ENCODE results near the gene LCP1. TPM values are rescaled to one million over a fixed set of nuclear protein-coding genes. Genes with fewer than 3 reads are reported as not detected.
A peak's percentile ranks its signal among the peaks of the same experiment; 100 is the strongest.

LCP1 gene
- total and polyA plus RNA-seq, 9 of the 15 experiments (the other 6 are each of a cell fraction or from before 2014, with no cell fraction given) = 83.0 to 255 (median 163) TPM

- TF ChIP-seq, protein P1, sequence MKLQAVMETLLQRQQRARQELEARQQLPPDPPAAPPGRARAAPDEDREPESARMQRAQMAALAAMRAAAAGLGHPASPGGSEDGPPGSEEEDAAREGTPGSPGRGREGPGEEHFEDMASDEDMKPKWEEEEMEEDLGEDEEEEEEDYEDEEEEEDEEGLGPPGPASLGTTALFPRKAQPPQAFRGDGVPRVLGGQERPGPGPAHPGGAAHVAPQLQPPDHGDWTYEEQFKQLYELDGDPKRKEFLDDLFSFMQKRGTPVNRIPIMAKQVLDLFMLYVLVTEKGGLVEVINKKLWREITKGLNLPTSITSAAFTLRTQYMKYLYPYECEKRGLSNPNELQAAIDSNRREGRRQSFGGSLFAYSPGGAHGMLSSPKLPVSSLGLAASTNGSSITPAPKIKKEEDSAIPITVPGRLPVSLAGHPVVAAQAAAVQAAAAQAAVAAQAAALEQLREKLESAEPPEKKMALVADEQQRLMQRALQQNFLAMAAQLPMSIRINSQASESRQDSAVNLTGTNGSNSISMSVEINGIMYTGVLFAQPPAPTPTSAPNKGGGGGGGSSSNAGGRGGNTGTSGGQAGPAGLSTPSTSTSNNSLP (IDR thresholded peaks at IDR 0.05; ENCODE audit: borderline replicate concordance, low read depth, low read length) = peak; percentile 27; the same call in 1 of the 2 replicates
- TF ChIP-seq YBX1 (IDR thresholded peaks at IDR 0.05) (no peak), ZNF445 (CRISPR knock-in tag; IDR thresholded peaks at IDR 0.05; ENCODE audit: low read depth) (no peak), RERE (CRISPR knock-in tag; IDR thresholded peaks at IDR 0.05; ENCODE audit: borderline replicate concordance) (no peak), TAF1 (IDR thresholded peaks at IDR 0.05; ENCODE audit: control insufficient read depth, extremely low read depth, insufficient read depth, low read length, severe bottlenecking) (no peak), ATF1 (CRISPR knock-in tag; IDR thresholded peaks at IDR 0.05) (no peak), ATF1 (tag; IDR thresholded peaks at IDR 0.05) (no peak), STAT5A (IDR thresholded peaks at IDR 0.05; ENCODE audit: borderline replicate concordance, low read length) (no peak), SMAD1 (IDR thresholded peaks at IDR 0.05; ENCODE audit: low read depth, low read length, partially characterized antibody) (peak; percentile 80), SAP30 (IDR thresholded peaks at IDR 0.05; ENCODE audit: borderline replicate concordance, insufficient read depth, low read depth, low read length, poor library complexity, severe bottlenecking) (no peak), PYGO2 (tag; IDR thresholded peaks at IDR 0.05) (no peak), SIX5 (IDR thresholded peaks at IDR 0.05; ENCODE audit: borderline replicate concordance in 1 of 2, insufficient read depth in 1 of 2, low read depth in 1 of 2, low read length in 2 of 2) (no peak)
Measured at GRCh38 chr13:46119883-46120614, 61.9 kb downstream of the LCP1 start (continued).

All from K562 (cell line).